Esophagus squamous epithelium (tissue), 4 donors: ENCODE results near the gene KIF7.

Experiments
- CTCF ChIP-seq, 6 experiments: fragments of 450-650 bp in 4 of 6; fragments of 200-600 bp in 2 of 6; sonication (generic) in 2 of 6; IDR thresholded peaks; one replicate each; pipeline ENCODE4 v1.5.1; 2016 to 2019; ENCODE audit warnings: antibody characterized with exemption in 6 of 6, mild to moderate bottlenecking in 4 of 6, moderate library complexity in 4 of 6
- POLR2A ChIP-seq, 4 donors: fragments of 450-650 bp; IDR thresholded peaks; one replicate each; pipeline ENCODE4 v1.6.1; 2017; ENCODE audit warnings: antibody characterized with exemption in 4 of 4, mild to moderate bottlenecking in 4 of 4, moderate library complexity in 3 of 4

GRCh38 chr15:89675606-89676005, 20.3 kb upstream of the KIF7 start:
- TF ChIP-seq POLR2A (IDR thresholded peaks at IDR 0.05): no peak
- TF ChIP-seq CTCF (IDR thresholded peaks at IDR 0.05): no peak
